Osteoblast (primary cell): ENCODE data around the gene KCNQ5. TPM values are rescaled to one million over a fixed set of nuclear protein-coding genes. Genes with fewer than 3 reads are reported as not detected.

ENCODE experiments used
- DNase-seq: peaks from one replicate; pipeline ENCODE4 v3.0.0; 2011; ENCODE audit warnings: low spot score, mixed read lengths; ENCODE audit not compliant: insufficient read length; ENCODE audit errors: missing footprints
- H2AFZ ChIP-seq: 2 replicates; pipeline ENCODE4 v1.6.0; 2011; ENCODE audit warnings: mild to moderate bottlenecking, low read length
- H3K27ac ChIP-seq: 2 replicates; pipeline ENCODE4 v1.5.1; 2011; ENCODE audit warnings: mild to moderate bottlenecking, low read depth, low read length, moderate library complexity
- H3K27me3 ChIP-seq: 2 replicates; pipeline ENCODE4 v1.6.0; 2012; ENCODE audit warnings: mild to moderate bottlenecking, control low read depth, inconsistent platforms, low read length, moderate library complexity; ENCODE audit not compliant: insufficient read depth
- H3K36me3 ChIP-seq: 2 replicates; pipeline ENCODE4 v1.5.1; 2011; ENCODE audit warnings: mild to moderate bottlenecking, low read length, control low read depth, moderate library complexity; ENCODE audit not compliant: insufficient read depth
- H3K4me1 ChIP-seq: 2 replicates; pipeline ENCODE4 v1.5.1; 2011; ENCODE audit warnings: mild to moderate bottlenecking, low read length, control low read depth, moderate library complexity; ENCODE audit not compliant: insufficient read depth
- H3K4me2 ChIP-seq: 2 replicates; pipeline ENCODE4 v1.6.0; 2011; ENCODE audit warnings: mild to moderate bottlenecking, low read length; ENCODE audit not compliant: insufficient read depth
- H3K4me3 ChIP-seq: fragments of 200-600 bp; sonication (generic); 3 replicates; pipeline ENCODE4 v1.5.1; 2012; ENCODE audit warnings: mild to moderate bottlenecking, low read length, inconsistent platforms; ENCODE audit not compliant: insufficient read depth
- H3K79me2 ChIP-seq: 2 replicates; pipeline ENCODE4 v1.6.0; 2012; ENCODE audit warnings: mild to moderate bottlenecking, low read length, control low read depth, inconsistent platforms; ENCODE audit not compliant: insufficient read depth
- H3K9me3 ChIP-seq: 2 replicates; pipeline ENCODE4 v1.5.1; 2011; ENCODE audit warnings: low read depth, low read length, control low read depth
- H4K20me1 ChIP-seq: 2 replicates; pipeline ENCODE4 v1.6.0; 2012; ENCODE audit warnings: mild to moderate bottlenecking, low read length, control low read depth; ENCODE audit not compliant: insufficient read depth
- CTCF ChIP-seq: IDR thresholded peaks from 2 replicates; pipeline ENCODE4 v1.5.1; 2011; ENCODE audit warnings: mild to moderate bottlenecking, low read depth, low read length, moderate library complexity; ENCODE audit errors: extremely low read depth
- total RNA-seq: library from RNA; depleted of rRNA; stranded (reverse); fragments of >200 nt; gene quantifications from 2 replicates; pipeline ENCODE4 v1.2.3, GENCODE V29; 2012

KCNQ5 gene
- total RNA-seq, 1 donor, result 4.0 TPM

- Histone ChIP-seq H2AFZ (no peak overlapping the region), H3K4me3 (no peak overlapping the region), H3K4me1 (no peaks in the 10 kb centered on the region), H3K79me2 (no peaks in the 10 kb centered on the region), H3K4me2 (no peak overlapping the region), H3K27me3 (no peaks in the 10 kb centered on the region), H3K36me3 (no peaks in the 10 kb centered on the region), H4K20me1 (no peaks in the 10 kb centered on the region), H3K9me3 (no peaks in the 10 kb centered on the region), H3K27ac (no peak overlapping the region)
- no peak for DNase-seq
- TF ChIP-seq CTCF, result no peak
Measured at GRCh38 chr6:72842140-72842539, 220.3 kb downstream of the KCNQ5 start.

GRCh38 chr6:72844614-72845013 lies 222.8 kb downstream of the KCNQ5 start:
- Histone ChIP-seq H3K79me2 (no peaks in the 10 kb centered on the region), H3K9me3 (no peaks in the 10 kb centered on the region), H3K36me3 (no peaks in the 10 kb centered on the region), H4K20me1 (no peaks in the 10 kb centered on the region), H3K4me3 (no peak overlapping the region), H3K27ac (no peak overlapping the region), H2AFZ (no peak overlapping the region), H3K4me2 (no peak overlapping the region), H3K4me1 (no peaks in the 10 kb centered on the region), H3K27me3 (no peaks in the 10 kb centered on the region)
- DNase-seq, result no peak
- no peak for TF ChIP-seq CTCF

- Histone ChIP-seq H3K27me3 (no peaks in the 10 kb centered on the region), H3K36me3 (no peaks in the 10 kb centered on the region), H3K4me3 (no peak overlapping the region), H3K4me1 (no peaks in the 10 kb centered on the region), H4K20me1 (no peaks in the 10 kb centered on the region), H3K9me3 (no peaks in the 10 kb centered on the region), H2AFZ (no peak overlapping the region), H3K4me2 (no peak overlapping the region), H3K27ac (no peak overlapping the region), H3K79me2 (no peaks in the 10 kb centered on the region)
- TF ChIP-seq CTCF, result no peak
- no peak for DNase-seq
Measured at GRCh38 chr6:72849346-72849745, 227.5 kb downstream of the KCNQ5 start.

GRCh38 chr6:72850040-72850439 lies 228.2 kb downstream of the KCNQ5 start:
- Histone ChIP-seq H2AFZ (no peak overlapping the region), H3K4me3 (no peak overlapping the region), H3K79me2 (no peaks in the 10 kb centered on the region), H3K9me3 (no peaks in the 10 kb centered on the region), H3K27me3 (no peaks in the 10 kb centered on the region), H3K36me3 (no peaks in the 10 kb centered on the region), H3K27ac (no peak overlapping the region), H3K4me2 (no peak overlapping the region), H3K4me1 (no peaks in the 10 kb centered on the region), H4K20me1 (no peaks in the 10 kb centered on the region)
- no peak for TF ChIP-seq CTCF
- no peak for DNase-seq
